Trophoblast cell (in vitro differentiated cells and primary cell): ENCODE measurements around the gene HRK.
A peak's percentile ranks its signal among the peaks of the same experiment; 100 is the strongest.

ENCODE experiments used
- DNase-seq, 2 donors: peaks; one replicate each; pipeline ENCODE4 v3.0.0-alpha.2; 2016
- H2AFZ ChIP-seq: 2 replicates; pipeline ENCODE4 v1.6.1; 2013; ENCODE audit warnings: low read length, moderate library complexity, mild to moderate bottlenecking; ENCODE audit not compliant: insufficient read depth, poor library complexity
- H2AK5ac ChIP-seq: 2 replicates; pipeline ENCODE4 v1.6.1; 2013; ENCODE audit warnings: mild to moderate bottlenecking, low read length
- H2BK120ac ChIP-seq: 2 replicates; pipeline ENCODE4 v1.6.1; 2013; ENCODE audit warnings: low read length, mild to moderate bottlenecking, moderate library complexity; ENCODE audit not compliant: insufficient read depth, poor library complexity
- H2BK12ac ChIP-seq: 2 replicates; pipeline ENCODE4 v1.6.1; 2013; ENCODE audit warnings: mild to moderate bottlenecking, low read length, moderate library complexity
- H2BK5ac ChIP-seq: 2 replicates; pipeline ENCODE4 v1.6.1; 2013; ENCODE audit warnings: low read length, low read depth, moderate library complexity, mild to moderate bottlenecking; ENCODE audit not compliant: poor library complexity
- H3K14ac ChIP-seq: 2 replicates; pipeline ENCODE4 v1.6.1; 2013; ENCODE audit warnings: mild to moderate bottlenecking, low read length
- H3K18ac ChIP-seq: 2 replicates; pipeline ENCODE4 v1.6.1; 2013; ENCODE audit warnings: mild to moderate bottlenecking, low read length
- H3K23ac ChIP-seq: 2 replicates; pipeline ENCODE4 v1.6.1; 2013; ENCODE audit warnings: low read length
- H3K27ac ChIP-seq: 2 replicates; pipeline ENCODE4 v1.5.1; 2013; ENCODE audit warnings: low read depth, mild to moderate bottlenecking, inconsistent platforms, low read length, moderate library complexity
- H3K27me3 ChIP-seq: 2 replicates; pipeline ENCODE4 v1.6.1; 2013; ENCODE audit warnings: inconsistent platforms, mild to moderate bottlenecking, low read length, moderate library complexity; ENCODE audit not compliant: insufficient read depth
- H3K36me3 ChIP-seq, 2 experiments: 1 replicate in 1 of 2; 2 replicates in 1 of 2; pipeline ENCODE4 v1.6.1; 2013; ENCODE audit warnings: low read length in 2 of 2, mild to moderate bottlenecking in 2 of 2, moderate library complexity in 1 of 2; ENCODE audit not compliant: insufficient read depth in 2 of 2, control insufficient read depth in 1 of 2
- H3K4ac ChIP-seq: 2 replicates; pipeline ENCODE4 v1.6.1; 2013; ENCODE audit warnings: low read depth, mild to moderate bottlenecking, low read length, moderate library complexity
- H3K4me1 ChIP-seq, 2 experiments: 1 replicate in 1 of 2; 2 replicates in 1 of 2; pipeline ENCODE4 v1.6.1; 2013; ENCODE audit warnings: low read length in 2 of 2, mild to moderate bottlenecking in 2 of 2, moderate library complexity in 1 of 2; ENCODE audit not compliant: insufficient read depth in 2 of 2, control insufficient read depth in 1 of 2
- H3K4me2 ChIP-seq: 2 replicates; pipeline ENCODE4 v1.6.1; 2013; ENCODE audit warnings: inconsistent platforms, mild to moderate bottlenecking, low read length, moderate library complexity
- H3K4me3 ChIP-seq: 2 replicates; pipeline ENCODE4 v1.5.1; 2013; ENCODE audit warnings: mild to moderate bottlenecking, low read depth, low read length, inconsistent platforms
- H3K79me1 ChIP-seq: one replicate; pipeline ENCODE4 v1.6.1; 2013; ENCODE audit warnings: low read length
- H3K79me2 ChIP-seq: 2 replicates; pipeline ENCODE4 v1.6.1; 2013; ENCODE audit warnings: low read length, mild to moderate bottlenecking; ENCODE audit not compliant: control insufficient read depth, insufficient read depth, poor library complexity
- H3K9ac ChIP-seq: 2 replicates; pipeline ENCODE4 v1.6.1; 2013; ENCODE audit warnings: mild to moderate bottlenecking, low read length
- H3K9me3 ChIP-seq: 2 replicates; pipeline ENCODE4 v1.6.1; 2013; ENCODE audit warnings: low read depth, mild to moderate bottlenecking, control low read depth, inconsistent platforms, low read length; ENCODE audit not compliant: insufficient read depth
- H4K12ac ChIP-seq: 2 replicates; pipeline ENCODE4 v1.6.1; 2013; ENCODE audit warnings: low read depth, mild to moderate bottlenecking, low read length, moderate library complexity
- H4K8ac ChIP-seq: 2 replicates; pipeline ENCODE4 v1.6.1; 2013; ENCODE audit warnings: low read depth, mild to moderate bottlenecking, low read length, moderate library complexity
- H4K91ac ChIP-seq: one replicate; pipeline ENCODE4 v1.6.1; 2013; ENCODE audit warnings: low read depth, mild to moderate bottlenecking, low read length, moderate library complexity
- WGBS: extraction: QIAGEN DNeasy Blood & Tissue Kit; methylation state at CpG from one replicate; pipeline ENCODE4 v1.1.7; 2013; ENCODE audit warnings: missing lambda C conversion rate; ENCODE audit not compliant: insufficient read length, insufficient coverage; ENCODE audit errors: extremely low coverage; 5-methylcytosine and 5-hydroxymethylcytosine counted together

The HRK gene

GRCh38 chr12:116919706-116920485, 38.7 kb upstream of the HRK start:
- peaks cover 1% of the 10 kb centered on the region for H3K9me3 ChIP-seq
- H3K27me3 ChIP-seq: no peaks in the 10 kb centered on the region
- H3K79me1 ChIP-seq: peaks cover 2% of the 10 kb centered on the region

GRCh38 chr12:116919247-116919661, 38.0 kb upstream of the HRK start:
- Histone ChIP-seq H3K23ac (no peak overlapping the region), H4K12ac (no peak overlapping the region), H2AFZ (no peak overlapping the region), H3K79me2 (no peaks in the 10 kb centered on the region), H3K18ac (no peak overlapping the region), H3K79me1 (peaks cover 2% of the 10 kb centered on the region), H3K9me3 (peaks cover 1% of the 10 kb centered on the region), H3K4me3 (no peak overlapping the region), H3K4me1 (peaks cover 5 to 11% of the 10 kb centered on the region in 2 experiments), H2BK5ac (no peak overlapping the region), H3K14ac (no peak overlapping the region), H4K91ac (no peak overlapping the region), H3K9ac (no peak overlapping the region), H3K36me3 (peaks cover 0 to 2% of the 10 kb centered on the region in 2 experiments), H4K8ac (no peak overlapping the region), H2BK12ac (no peak overlapping the region), H3K4me2 (no peak overlapping the region), H2BK120ac (no peak overlapping the region), H3K4ac (no peak overlapping the region), H3K27me3 (no peaks in the 10 kb centered on the region), H3K27ac (no peak overlapping the region), H2AK5ac (no peak overlapping the region)
- DNase-seq: peak in 1 of 2 donors; percentile 53
- WGBS: no CpG with 5 or more reads among the region's 4 CpGs

More at GRCh38 chr12:116919706-116920485, 38.7 kb upstream of the HRK start:
- H2BK5ac ChIP-seq: no peak overlapping the region
- H4K91ac ChIP-seq: no peak overlapping the region
- no peak overlapping the region for H3K23ac ChIP-seq
- no peak overlapping the region for H3K4ac ChIP-seq
- no CpG with 5 or more reads among the region's 6 CpGs for WGBS
- no peak overlapping the region for H3K27ac ChIP-seq
- H3K4me3 ChIP-seq: no peak overlapping the region
- H3K14ac ChIP-seq: no peak overlapping the region
- peaks cover 5 to 11% of the 10 kb centered on the region in 2 experiments for H3K4me1 ChIP-seq
- no peak overlapping the region for H3K9ac ChIP-seq
- H2BK120ac ChIP-seq: no peak overlapping the region
- peaks cover 0 to 2% of the 10 kb centered on the region in 2 experiments for H3K36me3 ChIP-seq
- no peak overlapping the region for H3K18ac ChIP-seq
- H2AFZ ChIP-seq: no peak overlapping the region
- no peak for DNase-seq
- H3K79me2 ChIP-seq: no peaks in the 10 kb centered on the region
- no peak overlapping the region for H4K12ac ChIP-seq
- H2BK12ac ChIP-seq: no peak overlapping the region
- no peak overlapping the region for H2AK5ac ChIP-seq
- no peak overlapping the region for H4K8ac ChIP-seq
- H3K4me2 ChIP-seq: no peak overlapping the region

- H4K12ac ChIP-seq: no peak overlapping the region
- H2AK5ac ChIP-seq: no peak overlapping the region
- H3K27ac ChIP-seq: no peak overlapping the region
- H4K91ac ChIP-seq: no peak overlapping the region
- no peak overlapping the region for H3K23ac ChIP-seq
- H3K4me1 ChIP-seq: peaks cover 5 to 11% of the 10 kb centered on the region in 2 experiments
- H3K18ac ChIP-seq: no peak overlapping the region
- H3K14ac ChIP-seq: no peak overlapping the region
- no peak overlapping the region for H2BK12ac ChIP-seq
- no peak for DNase-seq
- H2BK120ac ChIP-seq: no peak overlapping the region
- H3K79me2 ChIP-seq: no peaks in the 10 kb centered on the region
- H3K79me1 ChIP-seq: peaks cover 2% of the 10 kb centered on the region
- no peaks in the 10 kb centered on the region for H3K27me3 ChIP-seq
- peaks cover 1% of the 10 kb centered on the region for H3K9me3 ChIP-seq
- no peak overlapping the region for H3K9ac ChIP-seq
- H3K4me3 ChIP-seq: no peak overlapping the region
- no CpG with 5 or more reads among the region's 2 CpGs for whole genome bisulfite sequencing
- peaks cover 0 to 3% of the 10 kb centered on the region in 2 experiments for H3K36me3 ChIP-seq
- no peak overlapping the region for H2AFZ ChIP-seq
- no peak overlapping the region for H2BK5ac ChIP-seq
- no peak overlapping the region for H3K4ac ChIP-seq
- no peak overlapping the region for H3K4me2 ChIP-seq
- no peak overlapping the region for H4K8ac ChIP-seq
Measured at GRCh38 chr12:116918464-116918863, 37.2 kb upstream of the HRK start.

GRCh38 chr12:116916714-116917114, 35.5 kb upstream of the HRK start:
- no peak overlapping the region for H3K23ac ChIP-seq
- no peak overlapping the region for H4K12ac ChIP-seq
- peaks cover 2% of the 10 kb centered on the region for H3K79me1 ChIP-seq
- no CpG with 5 or more reads among the region's 5 CpGs for WGBS
- H3K4me3 ChIP-seq: no peak overlapping the region
- H3K9me3 ChIP-seq: peaks cover 1% of the 10 kb centered on the region
- H3K27me3 ChIP-seq: no peaks in the 10 kb centered on the region
- DNase-seq: peak; percentile 79 to 83
- peak overlapping the region; percentile 42 for H3K4me2 ChIP-seq
- H3K18ac ChIP-seq: no peak overlapping the region
- no peak overlapping the region for H3K14ac ChIP-seq
- no peak overlapping the region for H3K9ac ChIP-seq
- no peak overlapping the region for H2AK5ac ChIP-seq
- H3K4me1 ChIP-seq: peaks cover 5 to 11% of the 10 kb centered on the region in 2 experiments
- H3K27ac ChIP-seq: peak overlapping the region; percentile 10
- H3K4ac ChIP-seq: no peak overlapping the region
- no peak overlapping the region for H2BK12ac ChIP-seq
- no peak overlapping the region for H2BK120ac ChIP-seq
- H4K91ac ChIP-seq: no peak overlapping the region
- H4K8ac ChIP-seq: no peak overlapping the region
- no peak overlapping the region for H2BK5ac ChIP-seq
- H3K79me2 ChIP-seq: no peaks in the 10 kb centered on the region
- H3K36me3 ChIP-seq: peaks cover 0 to 3% of the 10 kb centered on the region in 2 experiments
- no peak overlapping the region for H2AFZ ChIP-seq
